ENCODE results near the gene LGALS9B.
"Not testable (repeated sequence)": the region's sequence is repeated elsewhere in the genome, so short reads cannot be mapped to it uniquely, and the experiment has no call there.

The LGALS9B gene

DNA sequence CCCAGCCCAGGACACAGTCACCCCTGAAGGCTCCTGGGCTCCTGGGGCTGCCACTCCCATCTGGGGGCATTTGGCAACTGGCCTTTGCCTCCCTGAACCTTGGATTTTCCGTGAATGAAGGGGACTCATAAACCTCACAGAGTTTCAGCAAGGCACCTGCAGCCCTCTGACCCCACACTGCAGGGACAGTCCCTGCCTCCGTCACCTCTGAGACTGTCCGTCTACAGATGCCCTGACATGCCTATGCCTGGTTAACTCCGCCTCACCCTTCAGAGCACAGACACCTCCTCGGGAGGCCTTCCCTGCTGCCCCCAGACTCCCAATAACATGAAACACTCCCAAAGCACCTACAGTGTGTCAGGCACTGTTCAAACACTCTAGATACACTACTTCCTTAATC, 786 bp downstream of the LGALS9B start:
- DNase-seq: not testable (repeated sequence)

GRCh38 chr17:20465535-20465934, 1.8 kb downstream of the LGALS9B start:
- DNase-seq: not testable (repeated sequence)

GRCh38 chr17:20464854-20465414, 2.4 kb downstream of the LGALS9B start:
- not testable (repeated sequence) for DNase-seq

GRCh38 chr17:20462158-20462557, 5.2 kb downstream of the LGALS9B start:
- not testable (repeated sequence) for DNase-seq

- DNase-seq: not testable (repeated sequence)
Measured at GRCh38 chr17:20457848-20458381, 9.4 kb downstream of the LGALS9B start.

- not testable (repeated sequence) for DNase-seq
Measured at GRCh38 chr17:20455106-20455505, 12.2 kb downstream of the LGALS9B start.

GRCh38 chr17:20453820-20454434, 13.4 kb downstream of the LGALS9B start:
- not testable (repeated sequence) for DNase-seq

GRCh38 chr17:20450852-20451251, 16.5 kb downstream of the LGALS9B start:
- peak in 1 of 2 donors; percentile 16 for DNase-seq

GRCh38 chr17:20447534-20448321, 19.6 kb downstream of the LGALS9B start:
- DNase-seq: not testable (repeated sequence)

DNA sequence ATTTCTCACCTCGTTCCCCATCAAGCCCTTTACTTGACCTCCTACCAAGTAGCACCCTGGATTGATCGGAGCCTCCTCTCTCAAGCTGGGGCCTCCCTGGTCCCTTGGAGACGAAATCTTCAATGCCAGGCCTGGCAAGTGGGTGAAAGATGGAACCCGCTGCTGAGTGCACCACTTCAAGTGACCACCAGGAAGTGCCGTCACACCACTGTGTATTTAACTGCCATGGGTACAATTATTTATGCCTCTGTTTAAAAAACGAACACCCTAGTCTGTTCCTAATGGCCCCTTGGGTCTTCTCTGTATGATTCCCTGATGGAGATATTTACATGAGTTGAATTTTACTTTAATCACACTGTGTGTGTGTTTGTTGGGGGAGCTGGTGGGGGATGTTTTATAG, 20.4 kb downstream of the LGALS9B start:
- not testable (repeated sequence) for DNase-seq

DNA sequence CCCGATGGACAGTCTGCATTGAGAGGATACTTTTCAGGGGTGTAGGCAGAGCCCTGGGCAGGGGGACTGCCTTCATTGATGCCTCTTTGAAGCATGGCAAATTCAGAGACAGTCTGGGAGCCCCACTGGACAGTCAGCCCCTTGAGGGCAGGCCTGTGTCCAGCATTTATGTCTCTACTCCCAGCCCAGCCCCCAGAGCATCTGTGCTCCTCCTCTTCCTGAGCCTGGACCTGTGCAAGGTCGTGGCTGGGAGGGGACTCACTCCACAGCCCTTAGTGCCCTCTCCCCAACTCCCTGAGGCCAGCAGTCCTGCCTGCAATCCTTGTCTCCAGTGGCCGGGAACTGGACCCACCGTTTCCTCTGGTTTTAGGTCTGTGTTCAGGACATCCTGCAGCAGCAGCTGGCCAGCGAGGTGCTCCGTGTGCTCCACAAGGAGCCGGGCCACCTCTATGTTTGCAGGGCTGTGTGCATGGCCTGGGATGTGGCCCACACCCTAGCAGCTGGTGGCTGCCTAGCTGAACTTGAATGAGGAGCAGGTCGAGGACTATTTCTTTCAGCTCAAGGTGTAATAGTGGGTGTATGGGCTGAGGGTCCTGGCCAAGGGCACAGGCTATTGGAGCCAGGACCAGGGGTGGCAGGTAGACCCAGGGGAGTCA, 22.6 kb downstream of the LGALS9B start:
- DNase-seq: not testable (repeated sequence)

DNA sequence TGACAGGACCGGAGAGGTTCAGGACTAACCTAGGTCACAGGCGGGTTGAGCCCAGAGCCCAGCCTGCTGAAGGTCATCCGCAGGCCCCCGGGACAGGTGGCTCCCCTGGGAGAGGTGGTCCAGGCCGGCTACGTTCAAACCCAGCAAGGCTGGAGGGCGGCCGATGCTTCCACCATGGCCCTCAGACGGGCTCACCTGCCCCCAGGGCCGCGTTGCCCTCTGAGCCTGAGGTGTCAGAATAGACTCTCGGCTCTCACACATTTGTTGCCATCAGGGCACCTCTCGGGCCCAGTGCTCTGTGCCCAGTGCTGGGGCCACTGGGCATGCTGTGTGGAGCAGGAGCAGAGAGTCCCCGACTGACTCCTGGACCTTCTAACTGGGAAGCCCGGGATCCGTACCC, 23.2 kb downstream of the LGALS9B start:
- not testable (repeated sequence) for DNase-seq

- DNase-seq: not testable (repeated sequence)
Measured at GRCh38 chr17:20443632-20444031, 23.7 kb downstream of the LGALS9B start.

- not testable (repeated sequence) for DNase-seq
Measured at GRCh38 chr17:20440665-20441064, 26.7 kb downstream of the LGALS9B start.

- DNase-seq: not testable (repeated sequence)
Measured at GRCh38 chr17:20435166-20435565, 32.2 kb downstream of the LGALS9B start.

DNA sequence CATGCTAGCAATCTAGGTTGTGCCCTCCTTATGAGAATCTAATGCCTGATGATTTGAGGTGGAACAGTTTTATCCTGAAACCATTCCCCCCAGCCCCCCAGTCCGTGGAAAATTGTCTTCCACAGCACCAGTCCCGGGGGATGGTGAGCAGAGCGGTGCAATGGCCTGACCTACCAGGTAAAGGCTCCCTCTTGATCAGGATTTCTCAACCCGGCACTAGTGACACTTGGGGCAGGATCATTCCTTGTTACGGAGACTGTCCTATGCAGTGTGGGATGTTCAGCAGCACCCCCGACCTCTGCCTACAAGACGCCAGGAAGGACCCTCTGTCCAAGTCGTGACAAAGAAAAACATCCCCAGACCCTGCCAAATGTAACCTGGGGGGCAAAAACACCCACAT, 34.0 kb downstream of the LGALS9B start:
- DNase-seq: not testable (repeated sequence)

DNA sequence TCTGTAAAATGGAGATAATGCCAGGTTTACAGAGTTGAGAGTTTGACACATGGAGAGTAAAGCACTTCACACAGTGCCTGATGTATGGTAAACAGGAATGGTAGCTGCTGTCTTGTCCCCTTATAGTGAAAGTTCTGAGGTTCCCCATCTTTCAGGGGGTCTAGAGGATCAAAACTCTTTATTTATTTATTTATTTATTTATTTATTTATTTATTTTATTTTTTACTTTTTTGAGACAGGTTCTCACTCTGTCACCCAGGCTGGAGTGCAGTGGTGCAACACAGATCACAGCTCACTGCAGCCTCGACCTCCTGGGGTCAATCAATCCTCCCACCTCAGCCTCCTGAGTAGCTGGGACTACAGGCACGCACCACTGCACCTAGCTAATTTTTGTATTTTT, 40.1 kb downstream of the LGALS9B start:
- DNase-seq: not testable (repeated sequence)

DNA sequence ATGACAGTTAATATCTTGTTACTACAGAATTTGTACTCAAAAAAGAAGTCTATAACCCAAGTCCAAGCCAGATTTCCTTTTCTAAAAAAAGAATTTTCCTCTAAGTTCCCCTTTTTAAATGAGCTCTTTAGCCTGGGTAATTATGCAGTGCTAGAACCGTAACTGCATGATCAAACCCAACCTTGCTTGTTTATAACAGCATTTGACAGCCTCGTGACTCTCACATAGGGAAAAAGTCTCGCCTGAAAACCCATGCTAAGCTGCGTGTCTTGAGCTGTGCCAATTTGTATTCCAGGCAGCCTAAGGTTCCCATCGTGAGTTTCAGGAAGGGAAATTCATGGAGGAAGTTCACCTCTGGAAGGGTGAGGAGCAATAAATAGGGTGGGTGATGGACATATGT, 44.5 kb downstream of the LGALS9B start:
- not testable (repeated sequence) for DNase-seq

- not testable (repeated sequence) for DNase-seq
Measured at GRCh38 chr17:20418838-20419237, 48.5 kb downstream of the LGALS9B start.

GRCh38 chr17:20417492-20418080, 49.8 kb downstream of the LGALS9B start:
- not testable (repeated sequence) for DNase-seq

- not testable (repeated sequence) for DNase-seq
Measured at GRCh38 chr17:20416381-20416911, 50.9 kb downstream of the LGALS9B start.

GRCh38 chr17:20415479-20415878, 51.9 kb downstream of the LGALS9B start:
- DNase-seq: not testable (repeated sequence)

All from stimulated activated CD4-positive, alpha-beta T cell treated with anti-CD3 and anti-CD28 coated beads, Interleukin-2, amount 100 ng/mL, for 48 hours (primary cell).